Astrocyte of the cerebellum (primary cell): ENCODE results near the gene DCLK3.

ENCODE experiments used
- DNase-seq: peaks from one replicate; pipeline ENCODE4 v3.0.0-alpha.2; 2011; ENCODE audit warnings: low read depth
- H3K4me3 ChIP-seq: 2 replicates; pipeline ENCODE4 v1.5.1; 2011; ENCODE audit warnings: mild to moderate bottlenecking, low read depth, low read length, moderate library complexity
- in situ Hi-C: cut with HindIII; loops from 2 replicates; pipeline ENCODE4 v1.10.0; 2017; ENCODE audit warnings: low sequenced_read_pairs
- TF ChIP-seq, protein P1 (sequence below): IDR thresholded peaks from 2 replicates; pipeline ENCODE4 v1.5.1; 2012; ENCODE audit warnings: low read length, low read depth, moderate library complexity, mild to moderate bottlenecking; ENCODE audit errors: missing control alignments

The DCLK3 gene

DNA sequence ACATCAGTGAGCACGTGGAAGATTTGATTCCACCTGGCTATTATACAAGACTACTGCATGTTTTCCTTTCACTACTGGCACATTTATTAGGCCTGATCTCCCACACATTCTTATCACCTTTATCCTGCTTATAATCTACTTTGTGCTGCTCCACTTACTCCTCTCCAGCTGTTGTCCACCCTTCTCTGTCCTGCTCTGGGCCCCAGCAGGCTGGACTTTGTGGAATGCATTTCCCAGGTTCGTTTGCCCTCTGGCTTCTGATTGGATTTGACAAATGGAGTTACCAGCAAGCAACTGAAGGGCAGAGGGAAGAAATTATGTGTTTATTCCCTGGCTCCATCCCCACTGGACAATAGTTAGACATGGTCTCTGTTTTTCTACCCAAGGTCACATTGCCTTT, 75.5 kb downstream of the DCLK3 start:
- no peak for DNase-seq
- TF ChIP-seq, protein P1, sequence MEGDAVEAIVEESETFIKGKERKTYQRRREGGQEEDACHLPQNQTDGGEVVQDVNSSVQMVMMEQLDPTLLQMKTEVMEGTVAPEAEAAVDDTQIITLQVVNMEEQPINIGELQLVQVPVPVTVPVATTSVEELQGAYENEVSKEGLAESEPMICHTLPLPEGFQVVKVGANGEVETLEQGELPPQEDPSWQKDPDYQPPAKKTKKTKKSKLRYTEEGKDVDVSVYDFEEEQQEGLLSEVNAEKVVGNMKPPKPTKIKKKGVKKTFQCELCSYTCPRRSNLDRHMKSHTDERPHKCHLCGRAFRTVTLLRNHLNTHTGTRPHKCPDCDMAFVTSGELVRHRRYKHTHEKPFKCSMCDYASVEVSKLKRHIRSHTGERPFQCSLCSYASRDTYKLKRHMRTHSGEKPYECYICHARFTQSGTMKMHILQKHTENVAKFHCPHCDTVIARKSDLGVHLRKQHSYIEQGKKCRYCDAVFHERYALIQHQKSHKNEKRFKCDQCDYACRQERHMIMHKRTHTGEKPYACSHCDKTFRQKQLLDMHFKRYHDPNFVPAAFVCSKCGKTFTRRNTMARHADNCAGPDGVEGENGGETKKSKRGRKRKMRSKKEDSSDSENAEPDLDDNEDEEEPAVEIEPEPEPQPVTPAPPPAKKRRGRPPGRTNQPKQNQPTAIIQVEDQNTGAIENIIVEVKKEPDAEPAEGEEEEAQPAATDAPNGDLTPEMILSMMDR, result no peak
- no peak overlapping the region for H3K4me3 ChIP-seq
- in situ Hi-C loops, result no loop called here

- TF ChIP-seq, protein P1, result no peak
- no peak for DNase-seq
- no peak overlapping the region for H3K4me3 ChIP-seq
- in situ Hi-C loops, result no loop called here
Observed at GRCh38 chr3:36686516-36686915, 77.8 kb downstream of the DCLK3 start.

DNA sequence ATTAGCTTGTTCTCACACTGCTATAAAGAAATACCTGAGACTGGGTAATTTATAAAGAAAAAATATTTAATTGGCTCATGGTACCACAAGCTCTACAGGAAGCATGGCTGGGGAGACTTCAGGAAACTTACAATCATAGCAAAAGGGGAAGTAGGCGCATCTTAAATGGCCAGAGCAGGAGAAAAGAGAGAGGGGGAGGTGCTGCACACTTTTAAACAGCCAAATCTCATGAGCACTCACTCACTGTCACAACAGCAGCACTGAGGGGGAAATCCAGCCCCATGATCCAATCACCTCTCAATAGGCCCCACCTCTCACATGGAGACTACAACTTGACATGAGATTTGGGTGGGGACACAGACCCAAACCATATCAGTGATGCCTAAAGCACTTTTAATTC, 82.5 kb downstream of the DCLK3 start:
- TF ChIP-seq, protein P1, result no peak
- no peak overlapping the region for H3K4me3 ChIP-seq
- in situ Hi-C loops, result no loop called here
- no peak for DNase-seq

DNA sequence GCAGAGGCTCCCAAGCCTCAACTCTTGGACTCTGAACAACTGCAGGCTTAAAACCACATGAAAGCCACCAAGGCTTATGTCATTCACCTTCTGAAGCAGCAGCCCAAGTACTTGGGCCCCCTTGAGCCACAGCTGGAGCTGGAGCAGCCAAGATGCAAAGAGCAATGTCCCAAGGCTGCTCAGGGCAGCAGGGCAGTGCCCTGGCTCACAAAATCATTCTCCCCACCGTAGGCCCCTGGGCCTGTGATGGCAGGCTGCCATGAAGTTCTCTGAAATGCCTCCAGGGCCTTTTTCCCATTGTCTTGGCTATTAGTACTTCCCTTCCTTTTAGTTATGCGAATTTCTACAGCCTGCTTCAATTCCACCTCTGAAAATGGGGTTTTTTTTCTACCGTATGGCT, 83.4 kb downstream of the DCLK3 start:
- DNase-seq, result no peak
- H3K4me3 ChIP-seq, result no peak overlapping the region
- in situ Hi-C loops, result no loop called here
- TF ChIP-seq, protein P1, result no peak

DNA sequence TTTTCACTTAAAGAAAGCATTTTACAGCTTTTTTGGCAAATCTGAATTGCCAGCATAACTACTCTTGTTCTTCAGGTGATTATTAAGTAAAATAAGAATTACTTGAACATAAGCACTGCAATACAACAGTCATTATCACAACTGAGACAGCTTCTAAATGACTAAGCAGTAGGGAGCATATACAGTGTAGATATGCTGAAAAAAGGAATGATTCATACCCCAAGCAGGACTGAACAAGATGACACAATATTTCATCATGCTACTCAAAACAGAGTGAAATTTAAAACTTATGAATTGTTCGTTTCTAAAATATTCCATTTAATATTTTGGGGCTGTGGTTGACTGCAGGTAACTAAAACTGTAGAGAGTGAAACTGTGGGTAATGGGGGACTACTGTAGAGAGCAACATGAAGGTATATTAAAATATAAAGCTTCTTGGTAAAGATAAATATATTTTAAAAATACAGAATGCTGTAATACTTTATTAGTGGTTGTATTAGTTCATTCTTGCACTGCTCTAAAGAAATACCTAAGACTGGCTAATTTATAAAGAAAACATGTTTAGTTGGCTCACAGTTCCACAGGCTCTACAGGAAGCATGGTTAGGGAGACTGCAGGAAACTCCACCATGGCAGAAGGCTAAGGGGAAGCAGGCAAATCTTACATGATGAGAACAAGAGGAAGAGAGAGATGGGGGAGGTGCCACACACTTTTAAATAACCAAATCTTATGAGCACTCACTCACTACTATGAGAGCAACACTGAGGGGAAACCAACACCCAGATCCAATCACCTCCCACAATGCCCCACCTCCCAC, 84.8 kb downstream of the DCLK3 start:
- no peak overlapping the region for H3K4me3 ChIP-seq
- TF ChIP-seq, protein P1, result no peak
- no peak for DNase-seq
- in situ Hi-C loops, result no loop called here

DNA sequence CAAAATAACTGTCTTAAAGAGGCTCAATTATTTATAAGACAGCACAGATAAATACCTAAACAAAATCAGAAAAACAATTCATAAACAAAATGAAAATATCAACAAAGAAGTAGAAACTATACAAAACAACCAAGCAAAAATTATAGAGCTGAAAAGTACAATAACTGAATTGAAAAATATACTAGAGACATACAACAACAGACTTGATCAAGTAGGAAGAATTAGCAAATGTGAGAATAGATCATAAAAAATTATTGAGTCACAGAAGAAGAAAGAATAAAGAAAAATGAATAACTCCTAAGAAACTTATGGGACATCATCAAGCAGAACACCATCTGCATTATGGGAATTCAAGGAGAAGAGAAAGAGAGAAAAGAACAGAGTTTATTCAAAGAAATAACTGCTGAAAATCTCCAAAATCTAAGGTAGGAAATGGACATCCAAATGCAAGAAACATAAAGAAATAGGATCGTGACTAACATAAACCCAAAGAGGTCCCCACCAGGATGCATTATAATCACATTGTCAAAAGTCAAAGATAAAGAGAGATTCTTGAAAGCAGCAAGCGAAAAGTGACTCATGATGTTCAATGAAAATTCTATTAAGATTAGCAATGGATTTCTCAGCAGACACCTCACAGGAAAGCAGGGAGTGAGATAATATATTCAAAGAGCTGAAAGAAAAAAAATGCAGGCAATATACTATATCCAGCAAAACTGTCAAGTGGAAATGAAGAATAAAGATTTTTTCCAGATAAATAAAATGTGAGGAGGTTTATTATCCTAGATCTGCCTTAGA, 85.9 kb downstream of the DCLK3 start:
- no peak for DNase-seq
- in situ Hi-C loops, result no loop called here
- no peak overlapping the region for H3K4me3 ChIP-seq
- TF ChIP-seq, protein P1, result no peak
